Right ventricle myocardium inferior (tissue), 1 donor: ENCODE measurements around the gene LRRC10B. TPM values are rescaled to one million over a fixed set of nuclear protein-coding genes. Genes with fewer than 3 reads are reported as not detected.

Source experiments
- ATAC-seq: fragments of 200-7000 bp; cut with Tn5 transposase; one replicate; pipeline ENCODE4 v1.9.1; 2020; ENCODE audit warnings: mild to moderate bottlenecking, moderate library complexity
- DNase-seq: peaks from one replicate; pipeline ENCODE4 v3.0.0; 2021; ENCODE audit errors: missing footprints
- intact Hi-C: fragments of 100-400 bp; cut with DNase I; formaldehyde crosslinking; loops from one replicate; pipeline ENCODE4 v1.11.0; 2022
- total RNA-seq: library from RNA; stranded (reverse); fragmentation: NEBNext Ultra II Directional; extraction: Animal tissue kit (Norgen Biotek cat#: 25700); gene quantifications from one replicate; pipeline ENCODE4 v1.2.1, GENCODE V29; 2021
- donor health status: DM: no; HTN: yes; CAD: no; lungs with severe emphysema.

The LRRC10B gene
- total RNA-seq, 1 donor from 2014 or later: 0.60 TPM

- DNase-seq (no peak), ATAC-seq (no peak)
- intact Hi-C loops: no loop called here
Measured at GRCh38 chr11:61503135-61503770, 5.3 kb upstream of the LRRC10B start.

GRCh38 chr11:61505106-61505505 is 3.4 kb upstream of the LRRC10B start:
- ATAC-seq (no peak), DNase-seq (peak; percentile 22)
- intact Hi-C loops: no loop called here

GRCh38 chr11:61505640-61506155 is 2.9 kb upstream of the LRRC10B start:
- intact Hi-C loops: no loop called here
- DNase-seq: peak; percentile 48
- ATAC-seq: no peak

GRCh38 chr11:61507012-61507768 is 1.4 kb upstream of the LRRC10B start:
- ATAC-seq (no peak), DNase-seq (no peak)
- intact Hi-C loops: no loop called here

- DNase-seq: peak; percentile 82
- ATAC-seq: peak; percentile 83
- intact Hi-C loops: no loop called here
Measured at GRCh38 chr11:61509043-61510029, 787 bp downstream of the LRRC10B start.

GRCh38 chr11:61510166-61510919 is 1.8 kb downstream of the LRRC10B start:
- ATAC-seq: no peak
- intact Hi-C loops: no loop called here
- peak; percentile 35 for DNase-seq

GRCh38 chr11:61510974-61511373 is 2.4 kb downstream of the LRRC10B start:
- ATAC-seq (no peak), DNase-seq (peak; percentile 21)
- intact Hi-C loops: no loop called here

GRCh38 chr11:61511383-61511782 is 2.8 kb downstream of the LRRC10B start:
- ATAC-seq (no peak), DNase-seq (no peak)
- intact Hi-C loops: no loop called here

GRCh38 chr11:61512435-61512834 is 3.9 kb downstream of the LRRC10B start:
- peak; percentile 49 for DNase-seq
- intact Hi-C loops: no loop called here
- ATAC-seq: no peak

- intact Hi-C loops: no loop called here
- ATAC-seq: no peak
- DNase-seq: peak; percentile 32
Measured at GRCh38 chr11:61513143-61513765, 4.7 kb downstream of the LRRC10B start.

GRCh38 chr11:61514050-61514917 is 5.7 kb downstream of the LRRC10B start:
- DNase-seq: peak; percentile 42
- no peak for ATAC-seq
- intact Hi-C loops: no loop called here

GRCh38 chr11:61515686-61516085 is 7.1 kb downstream of the LRRC10B start:
- DNase-seq (peak; percentile 28), ATAC-seq (no peak)
- intact Hi-C loops: loop anchor here (2.0 kb wide), 2 partner anchors 39 to 69 kb away; no protein-coding TSS in a partner anchor

GRCh38 chr11:61516191-61516590 is 7.6 kb downstream of the LRRC10B start:
- intact Hi-C loops: loop anchor here (2.0 kb wide), 2 partner anchors 39 to 69 kb away; no protein-coding TSS in a partner anchor
- DNase-seq (peak; percentile 20), ATAC-seq (no peak)

GRCh38 chr11:61516675-61517572 is 8.4 kb downstream of the LRRC10B start:
- peak; percentile 73 for DNase-seq

GRCh38 chr11:61518032-61518795 is 9.7 kb downstream of the LRRC10B start:
- intact Hi-C loops: no loop called here
- DNase-seq (peak; percentile 33), ATAC-seq (no peak)

More at GRCh38 chr11:61516675-61517572, 8.4 kb downstream of the LRRC10B start:
- ATAC-seq: peak; percentile 48
- intact Hi-C loops: loop anchor here (2.0 kb wide), 2 partner anchors 40 to 70 kb away; no protein-coding TSS in a partner anchor
